ENCODE data around the gene ADORA2A.

The ADORA2A gene

GRCh38 chr22:24403346-24403745 is 24.1 kb upstream of the ADORA2A start:
- DNase-seq (ENCODE audit: low read depth in 2 of 2) = no peak

DNA sequence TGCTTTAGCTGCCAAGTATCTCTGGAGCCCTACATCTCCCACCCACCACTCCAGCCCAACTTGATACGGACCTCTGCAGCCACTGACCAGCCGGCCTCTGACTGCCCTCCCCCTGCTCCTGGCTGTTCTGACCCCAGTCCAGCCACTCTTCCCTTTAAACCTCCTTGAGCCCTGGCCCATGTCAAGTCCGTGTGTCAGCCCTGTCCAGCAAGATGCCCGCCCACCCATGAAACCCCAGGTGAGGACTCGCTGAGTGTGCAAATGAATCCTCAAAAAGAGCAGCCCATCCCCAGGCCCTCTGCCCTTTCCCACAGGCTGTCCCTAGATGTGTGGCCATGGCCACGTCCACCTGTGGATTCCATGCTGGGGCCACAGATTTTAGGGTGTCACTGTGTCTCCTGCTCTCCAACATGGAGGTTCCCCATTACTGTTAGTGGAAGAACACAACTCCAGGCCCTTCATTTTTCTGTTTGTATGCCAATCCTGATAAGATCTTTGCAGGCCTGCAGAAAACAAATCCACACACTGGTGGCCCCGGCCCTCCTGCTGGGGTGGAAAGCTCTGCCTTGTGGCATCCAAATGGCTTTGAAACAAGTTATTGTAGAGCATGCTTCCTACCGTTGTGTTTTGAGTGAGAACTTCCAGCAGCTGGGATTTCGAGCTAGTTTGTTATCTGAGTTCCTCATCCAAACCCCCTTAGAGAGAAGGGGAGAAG is 22.7 kb upstream of the ADORA2A start:
- DNase-seq (ENCODE audit: low read depth in 2 of 2) = no peak

DNA sequence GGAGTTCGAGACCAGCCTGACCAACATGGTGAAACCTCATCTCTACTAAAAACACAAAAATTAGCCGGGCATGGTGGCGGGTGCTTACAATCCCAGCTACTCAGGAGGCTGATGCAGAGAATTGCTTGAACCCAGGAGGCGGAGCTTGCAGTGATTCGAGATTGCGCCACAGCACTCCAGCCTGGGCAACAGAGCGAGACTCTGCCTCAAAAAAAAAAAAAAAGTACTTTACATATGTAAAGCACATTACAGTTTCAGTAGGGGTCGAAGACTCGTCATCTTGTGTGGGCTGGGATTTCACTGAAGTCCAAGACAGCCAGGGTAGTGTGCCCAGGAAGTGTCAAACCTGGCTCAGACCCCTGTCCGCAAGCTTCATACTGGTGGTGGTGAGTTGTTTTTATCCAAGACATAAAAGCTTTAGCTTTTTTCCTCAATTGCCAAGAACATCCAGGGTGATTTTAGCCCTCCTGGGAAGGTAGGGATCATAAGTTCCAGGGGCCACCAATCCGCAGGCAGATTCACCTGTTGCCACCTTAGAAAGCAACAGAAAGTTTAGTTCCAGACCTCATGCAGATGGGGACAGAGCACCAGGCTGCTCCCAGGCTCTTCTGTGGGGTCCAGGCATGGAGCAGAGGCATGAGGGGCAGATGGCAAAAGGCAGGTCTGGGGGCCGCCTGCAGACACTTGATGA is 21.6 kb upstream of the ADORA2A start:
- DNase-seq (ENCODE audit: low read depth in 2 of 2) = no peak

DNA sequence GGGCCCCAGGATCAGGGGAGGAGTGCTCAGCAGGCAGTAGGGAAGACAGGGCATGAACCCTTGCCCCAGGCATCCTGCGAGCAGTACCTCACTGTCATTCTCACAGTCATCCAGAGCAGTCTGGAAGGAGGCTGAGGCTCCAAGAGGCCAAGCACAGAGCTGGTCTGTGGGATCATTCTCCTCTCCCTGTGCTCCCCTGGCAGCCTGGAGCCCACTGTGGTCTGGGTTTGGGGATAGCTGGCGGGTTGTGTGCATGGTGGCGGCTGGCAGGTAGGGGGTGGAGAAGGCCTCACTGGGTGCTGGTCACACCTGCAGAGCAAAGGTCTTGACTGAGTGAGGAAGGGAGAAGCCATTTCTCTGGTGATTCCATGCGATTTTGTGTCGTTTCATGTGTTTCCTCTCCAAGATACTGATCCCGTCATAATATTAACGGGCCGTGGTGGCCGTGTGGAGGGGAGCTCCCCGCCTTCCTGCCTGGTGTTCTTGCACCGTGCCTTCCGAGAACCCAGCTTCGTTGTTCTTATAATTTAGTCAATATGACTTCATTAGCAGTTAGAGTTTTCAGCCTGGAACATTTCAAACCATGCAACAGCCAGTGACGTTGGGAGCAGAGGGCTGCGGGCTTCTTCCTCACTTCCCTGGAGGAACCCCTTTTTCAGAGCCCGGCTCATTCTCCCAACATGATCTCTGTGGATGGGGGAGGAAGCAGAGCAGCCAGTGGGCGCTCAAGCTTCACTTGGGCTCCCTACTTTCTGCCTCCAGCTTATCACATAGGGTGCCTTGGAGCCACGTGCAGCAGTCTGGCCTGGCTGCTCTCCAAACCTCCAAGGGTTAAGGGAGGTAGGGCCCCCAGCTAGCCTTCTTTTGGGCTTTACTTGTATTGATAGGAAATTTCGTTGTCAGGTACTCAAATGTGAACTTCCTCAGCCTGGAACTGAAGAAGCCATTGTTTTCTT is 20.8 kb upstream of the ADORA2A start:
- no peak for DNase-seq (ENCODE audit: low read depth in 2 of 2)

- DNase-seq (ENCODE audit: low read depth in 2 of 2) = no peak
Measured at GRCh38 chr22:24407278-24407665, 20.1 kb upstream of the ADORA2A start.

DNA sequence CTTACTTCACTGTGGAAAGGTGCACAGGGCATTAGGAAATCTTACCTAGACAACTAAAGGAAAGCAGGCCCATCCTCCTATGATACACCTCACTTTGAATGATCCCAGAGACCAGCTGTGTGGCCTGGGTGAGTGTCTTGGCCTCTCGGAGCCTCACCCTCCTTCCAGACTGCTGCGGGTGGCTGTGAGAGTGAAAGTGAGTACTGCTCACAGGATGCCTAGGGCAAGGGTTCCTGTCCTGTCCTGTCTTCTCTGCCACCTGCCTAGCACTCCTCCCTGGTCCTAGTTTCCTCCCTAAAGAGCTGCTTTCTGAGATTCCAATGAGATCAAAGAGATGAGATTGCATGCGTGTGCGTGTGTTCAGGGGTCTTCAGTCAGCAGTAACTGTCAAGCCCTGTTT is 19.5 kb upstream of the ADORA2A start:
- DNase-seq (ENCODE audit: low read depth in 2 of 2) = no peak

DNA sequence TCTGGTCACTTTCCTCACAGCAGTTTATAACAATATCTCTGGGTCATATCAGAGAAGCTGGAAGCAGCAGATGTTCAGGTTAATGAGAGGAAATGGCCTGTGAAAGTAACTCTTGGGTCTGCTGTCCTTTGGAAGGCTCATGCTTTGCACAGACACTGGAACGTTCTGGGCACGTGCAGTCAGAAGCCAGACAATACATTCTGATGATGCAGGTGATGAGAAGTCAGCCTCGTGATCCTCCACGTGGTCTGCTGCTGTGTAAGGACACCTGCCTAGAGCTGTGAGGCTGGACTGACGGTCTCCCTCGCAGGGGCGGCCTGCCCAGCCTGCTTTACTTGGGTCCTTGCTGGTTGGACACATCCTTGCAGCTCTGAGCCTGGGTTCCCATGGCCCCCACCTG is 18.8 kb upstream of the ADORA2A start:
- no peak for DNase-seq (ENCODE audit: low read depth in 2 of 2)

GRCh38 chr22:24409707-24410106 is 17.7 kb upstream of the ADORA2A start:
- DNase-seq (ENCODE audit: low read depth in 2 of 2) = no peak

GRCh38 chr22:24410110-24410856 is 17.1 kb upstream of the ADORA2A start:
- no peak for DNase-seq (ENCODE audit: low read depth in 2 of 2)

DNA sequence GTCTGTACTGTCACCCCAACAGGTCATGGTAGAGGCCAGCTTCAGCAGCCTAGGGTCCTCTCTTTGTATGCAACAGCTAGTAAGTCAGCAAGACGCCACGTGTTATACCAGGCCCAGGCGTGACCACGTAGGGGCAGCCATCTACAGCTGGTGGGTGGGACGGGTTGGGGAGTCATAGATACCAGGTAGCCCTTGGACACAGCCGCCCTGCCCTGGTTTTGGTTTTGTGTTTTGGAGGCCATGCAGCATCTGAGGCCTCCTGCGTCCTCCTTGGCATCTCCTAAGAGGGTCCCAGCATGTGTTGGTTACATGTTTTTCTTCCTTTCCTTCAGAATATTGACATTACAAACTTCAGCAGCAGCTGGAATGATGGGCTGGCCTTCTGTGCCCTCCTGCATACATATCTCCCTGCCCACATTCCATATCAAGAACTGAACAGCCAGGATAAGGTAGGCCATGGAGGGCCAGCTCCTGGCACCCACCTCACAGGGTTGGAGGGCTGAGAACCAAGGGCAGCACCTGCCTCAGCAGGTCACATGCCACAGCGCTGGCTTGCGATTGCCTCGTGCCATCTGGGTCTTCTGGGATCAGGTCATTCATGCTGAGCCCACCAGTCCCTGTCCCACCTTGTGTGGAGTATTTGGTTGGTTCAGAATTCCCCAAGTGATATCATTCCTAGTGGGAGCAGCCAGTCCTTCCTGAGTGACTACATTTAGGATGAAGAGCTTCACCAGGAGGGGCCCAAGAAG is 16.0 kb upstream of the ADORA2A start:
- DNase-seq (ENCODE audit: low read depth in 2 of 2) = no peak

DNA sequence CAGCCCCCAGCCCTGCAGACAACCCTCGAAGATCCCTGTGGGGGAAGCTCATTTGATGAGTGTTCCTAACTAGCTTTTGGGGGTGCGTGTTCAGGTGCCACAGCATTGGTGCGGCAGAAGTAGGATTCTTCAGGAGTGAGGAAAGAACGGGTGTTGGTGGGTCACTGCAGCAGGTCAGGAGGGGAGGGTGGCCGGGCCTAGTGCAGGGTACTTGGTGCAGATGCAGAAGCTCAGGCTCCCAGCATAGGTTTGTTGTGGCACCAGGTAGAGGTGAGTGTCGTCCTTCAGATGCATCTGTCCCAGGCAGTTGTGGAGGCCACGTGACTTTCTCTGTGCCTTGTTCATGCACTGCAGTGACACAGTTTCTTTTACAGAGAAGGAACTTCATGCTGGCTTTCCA is 15.1 kb upstream of the ADORA2A start:
- no peak for DNase-seq (ENCODE audit: low read depth in 2 of 2)

DNA sequence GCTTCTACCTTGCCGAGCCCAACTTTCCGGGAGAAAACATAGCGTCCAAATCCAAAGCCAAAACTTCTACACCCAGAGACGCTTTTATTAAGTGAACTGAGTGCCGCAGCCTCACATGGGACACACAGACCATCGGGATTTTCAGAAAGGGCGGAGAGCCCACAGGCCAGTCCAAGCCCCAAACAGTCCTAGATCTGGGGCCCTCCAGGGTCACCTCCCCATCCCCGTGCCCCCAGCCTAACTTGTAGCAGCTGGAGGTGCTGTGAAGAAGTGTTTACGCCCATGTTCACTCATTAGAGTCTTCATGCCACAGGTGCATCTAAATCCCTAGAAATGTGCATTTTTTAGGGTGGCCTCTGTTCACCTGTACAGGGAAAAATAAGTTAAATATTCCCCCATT is 14.1 kb upstream of the ADORA2A start:
- DNase-seq (ENCODE audit: low read depth in 2 of 2) = no peak

GRCh38 chr22:24413736-24414385 is 13.5 kb upstream of the ADORA2A start:
- DNase-seq (ENCODE audit: low read depth in 2 of 2) = no peak

DNA sequence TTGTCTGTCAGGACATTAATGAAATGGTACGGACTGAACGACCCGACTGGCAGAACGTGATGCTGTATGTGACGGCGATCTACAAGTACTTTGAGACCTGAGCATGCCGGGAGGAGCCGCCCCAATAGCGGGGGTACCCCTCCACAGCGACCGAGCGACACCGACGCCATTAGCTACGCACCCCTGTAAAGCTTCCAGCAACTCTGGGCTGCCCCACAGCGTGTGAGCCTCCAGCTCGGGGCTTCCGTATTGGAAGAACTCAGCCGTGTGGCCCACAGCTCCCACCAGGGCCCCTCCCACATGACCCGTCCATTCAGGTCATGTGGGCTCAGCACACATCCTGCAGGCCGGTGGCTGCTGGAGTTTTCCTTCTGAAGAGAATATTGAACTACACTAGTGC is 12.9 kb upstream of the ADORA2A start:
- DNase-seq (ENCODE audit: low read depth in 2 of 2) = no peak

- no peak for DNase-seq (ENCODE audit: low read depth in 2 of 2)
Measured at GRCh38 chr22:24414984-24415945, 12.1 kb upstream of the ADORA2A start.

DNA sequence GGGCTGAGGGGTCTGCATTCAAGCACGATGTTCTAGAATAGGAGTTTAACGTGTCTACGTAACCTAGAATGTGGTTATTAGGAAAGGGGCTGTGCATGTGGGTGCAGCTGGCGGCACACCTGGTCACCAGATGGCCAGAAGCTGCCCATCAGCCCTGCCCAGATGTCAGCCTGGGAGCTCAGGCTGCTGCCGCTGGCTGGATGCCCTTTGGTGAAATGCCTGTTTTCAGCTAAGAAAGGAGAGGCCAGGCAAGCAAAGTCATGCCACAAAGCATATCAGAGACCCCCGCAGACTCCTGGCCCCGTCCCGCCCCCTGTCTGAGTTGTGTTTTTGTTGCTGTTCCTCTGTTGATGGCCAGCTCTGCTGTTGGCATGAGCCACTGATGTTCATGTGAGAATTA is 11.3 kb upstream of the ADORA2A start:
- DNase-seq (ENCODE audit: low read depth in 2 of 2) = no peak

- no peak for DNase-seq (ENCODE audit: low read depth in 2 of 2)
Measured at GRCh38 chr22:24416611-24417010, 10.8 kb upstream of the ADORA2A start.

GRCh38 chr22:24417200-24417599 is 10.2 kb upstream of the ADORA2A start:
- DNase-seq (ENCODE audit: low read depth in 2 of 2) = no peak

DNA sequence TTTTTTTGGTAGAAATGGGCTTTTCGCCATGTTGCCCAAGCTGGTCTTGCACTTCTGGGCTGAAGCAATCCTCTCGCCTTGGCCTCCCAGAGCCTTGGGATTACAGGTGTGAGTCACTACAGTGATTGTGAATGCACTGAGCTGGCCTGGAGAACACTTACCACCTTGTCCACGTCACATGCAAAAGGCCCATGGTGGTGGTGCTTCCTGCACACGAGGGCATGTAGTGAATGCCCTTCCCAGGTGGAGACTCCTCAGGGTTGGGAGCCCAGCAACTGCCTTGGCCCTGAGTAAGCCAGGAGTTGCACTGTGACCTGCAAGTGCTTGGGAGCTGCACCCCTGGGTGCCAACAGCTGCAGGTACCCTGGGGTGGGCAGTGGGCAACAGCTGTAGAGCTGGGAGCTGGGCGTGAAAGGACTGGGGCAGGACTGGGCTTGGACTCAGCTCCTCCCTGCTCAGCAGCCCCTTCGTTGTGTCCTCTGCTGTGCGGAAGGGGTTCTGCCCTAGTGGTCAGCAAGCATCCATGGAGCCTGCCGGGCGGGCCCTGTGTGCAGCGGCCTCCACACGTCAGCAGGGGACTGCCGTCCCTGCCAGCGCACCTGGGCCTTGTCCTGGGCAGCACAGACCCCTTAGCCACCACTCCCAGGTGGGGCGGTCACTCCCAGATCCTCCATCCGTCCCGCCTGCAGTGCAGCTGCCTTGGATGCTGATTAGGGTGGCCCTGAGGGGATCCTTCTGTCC is 9.3 kb upstream of the ADORA2A start:
- no peak for DNase-seq (ENCODE audit: low read depth in 2 of 2)

Measured in stimulated activated CD8-positive, alpha-beta memory T cell treated with anti-CD3 and anti-CD28 coated beads, Interleukin-15, amount 100 ng/mL, for 48 hours (primary cell).